Colon (tissue), 2 donors: ENCODE results near the gene IL22.

ENCODE experiments used
- FAIRE-seq: peaks from 2 replicates; lab custom pipeline; 2012; peaks lifted over from hg19 to GRCh38; lab: Jason Lieb, UNC
- donor health status: control.
- donor health status: control.

IL22 gene

GRCh38 chr12:68264158-68264855, 10.9 kb upstream of the IL22 start:
- FAIRE-seq: no peak

GRCh38 chr12:68263366-68263765, 10.0 kb upstream of the IL22 start:
- no peak for FAIRE-seq

DNA sequence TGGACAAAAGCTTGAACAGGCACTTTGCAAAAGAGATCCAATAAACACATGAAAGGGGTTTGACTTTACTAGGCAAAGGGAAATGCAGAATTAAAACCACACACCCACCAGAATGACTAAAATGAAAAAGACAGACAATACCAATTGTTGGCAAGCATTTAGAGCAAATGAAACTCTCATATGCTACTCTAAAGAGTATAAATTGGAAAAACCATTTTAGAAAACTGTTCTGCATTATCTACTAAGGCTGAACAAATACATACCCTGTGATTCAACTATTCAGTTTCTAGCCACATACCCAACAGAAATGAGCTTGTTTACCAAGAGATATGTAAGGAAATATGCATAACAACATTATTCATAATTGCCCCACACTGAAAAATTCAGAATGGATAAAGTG, 8.5 kb upstream of the IL22 start:
- no peak for FAIRE-seq

GRCh38 chr12:68260153-68260552, 6.7 kb upstream of the IL22 start:
- FAIRE-seq: no peak

- no peak for FAIRE-seq
Measured at GRCh38 chr12:68259318-68259940, 6.0 kb upstream of the IL22 start.

DNA sequence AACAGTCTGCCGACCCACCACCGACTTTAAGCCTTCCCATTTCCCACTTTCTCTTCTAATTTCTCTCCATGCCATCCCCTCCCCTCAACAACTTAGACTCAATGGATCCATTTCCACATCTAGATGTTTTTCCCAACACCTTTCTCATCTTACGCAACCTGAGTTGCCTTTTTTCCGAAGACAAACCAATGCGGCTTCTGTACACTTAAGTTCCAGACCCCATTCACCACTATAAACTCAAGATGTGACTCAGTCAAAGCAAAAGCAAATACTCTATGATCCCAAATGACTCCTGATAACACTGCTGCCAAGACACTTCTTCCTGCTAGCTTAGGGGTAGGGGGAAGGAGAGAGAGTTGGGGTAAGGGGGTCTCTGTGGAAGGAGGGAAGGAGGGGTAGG, 1.3 kb downstream of the IL22 start:
- FAIRE-seq: no peak

DNA sequence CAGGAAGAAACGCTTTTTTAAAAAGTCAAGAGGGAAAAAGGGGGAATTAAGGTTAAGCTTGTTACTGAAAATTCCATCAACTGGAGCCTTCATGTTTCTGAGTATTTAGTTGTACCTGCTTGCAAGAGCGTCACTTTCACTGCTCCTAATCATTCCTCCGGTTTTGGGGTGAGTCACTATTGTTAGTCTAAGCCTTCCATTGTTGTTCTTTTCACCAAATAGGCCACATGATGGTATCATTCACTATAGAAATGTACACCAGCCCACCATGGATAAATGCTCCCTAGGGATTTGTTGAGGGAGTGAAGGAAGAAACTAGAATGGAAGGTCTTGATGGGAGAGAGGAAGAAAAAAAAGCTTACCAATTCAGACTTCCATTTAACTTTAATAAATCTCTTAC, 3.0 kb downstream of the IL22 start:
- no peak for FAIRE-seq

- no peak for FAIRE-seq
Measured at GRCh38 chr12:68247785-68248184, 5.6 kb downstream of the IL22 start.

- FAIRE-seq: no peak
Measured at GRCh38 chr12:68246350-68246749, 7.1 kb downstream of the IL22 start.

DNA sequence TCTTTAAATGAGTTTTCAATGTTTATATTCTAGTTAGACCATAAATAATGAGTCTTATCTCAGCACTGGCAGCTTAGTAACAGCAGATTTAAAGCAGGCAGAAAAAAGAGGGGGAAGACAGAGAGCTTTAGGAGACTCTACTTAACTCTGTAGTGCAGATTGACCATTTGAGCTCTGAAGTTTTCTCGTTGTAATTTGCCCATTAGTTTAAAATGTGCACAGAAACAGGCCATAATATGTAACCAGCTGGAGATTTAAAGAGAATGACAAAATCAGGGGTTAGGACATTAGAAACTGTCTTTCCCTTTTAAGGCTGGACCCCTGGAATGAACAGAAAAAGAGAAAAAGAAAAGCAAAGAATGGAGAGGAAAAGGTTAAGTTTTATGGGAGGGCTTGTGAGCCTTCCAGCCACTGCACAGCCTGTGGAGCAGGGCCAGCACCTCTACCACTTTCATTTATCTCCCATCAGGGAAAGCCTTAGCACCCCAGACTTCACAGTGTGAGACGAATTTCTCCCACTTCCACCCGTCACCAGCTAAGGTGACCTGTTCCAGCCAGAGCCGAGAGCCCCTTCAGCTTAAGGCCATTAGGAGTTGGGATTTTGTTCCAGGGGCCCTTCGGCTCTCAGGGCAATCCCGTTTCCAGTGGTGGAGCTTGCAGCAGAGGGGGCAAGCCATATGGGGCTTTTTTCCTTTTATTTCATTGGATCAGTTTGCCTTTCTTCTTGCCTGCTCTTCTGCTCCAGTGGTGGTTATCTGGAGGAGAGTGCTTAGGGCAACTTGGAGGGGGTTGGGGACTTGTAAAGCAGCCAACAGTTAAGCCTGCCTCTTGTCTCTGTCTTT, 8.0 kb downstream of the IL22 start:
- no peak for FAIRE-seq

DNA sequence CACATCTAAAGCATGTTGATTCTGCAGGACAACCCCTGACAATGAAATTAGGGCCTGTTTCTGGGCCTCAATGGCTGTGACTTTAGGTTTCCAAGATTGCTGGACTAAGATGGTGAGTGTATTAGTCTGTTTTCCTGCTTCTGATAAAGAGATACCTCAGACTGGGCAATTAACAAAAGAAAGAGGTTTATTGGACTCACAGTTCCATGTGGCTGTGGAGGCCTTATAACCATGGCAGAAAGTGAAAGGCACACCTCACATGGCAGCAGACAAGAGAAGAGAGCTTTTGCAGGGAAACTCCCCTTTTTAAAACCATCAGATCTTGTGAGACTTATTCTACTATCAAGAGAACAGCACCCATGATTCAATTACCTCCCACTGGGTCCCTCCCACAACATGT, 10.6 kb downstream of the IL22 start:
- FAIRE-seq: no peak

DNA sequence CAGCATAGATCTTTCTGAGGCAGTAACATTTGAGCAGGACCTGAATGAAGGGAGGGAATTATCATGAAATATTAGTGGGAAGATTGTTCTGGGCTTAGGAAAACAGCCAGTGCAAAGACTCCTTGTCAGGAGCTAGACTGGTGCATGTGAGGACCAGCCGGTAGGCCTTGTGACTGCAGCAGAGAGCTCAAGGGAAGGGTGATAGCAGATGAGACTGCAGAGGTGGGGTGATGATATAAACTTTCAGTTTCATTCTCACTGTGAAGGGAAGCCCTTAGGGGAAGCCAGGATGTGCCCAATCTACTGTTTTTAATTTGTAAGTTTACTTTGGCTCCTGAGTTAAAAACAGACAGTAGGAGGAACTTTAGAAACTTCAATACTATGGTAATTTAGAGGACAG, 12.4 kb downstream of the IL22 start:
- no peak for FAIRE-seq

- no peak for FAIRE-seq
Measured at GRCh38 chr12:68240079-68240478, 13.3 kb downstream of the IL22 start.

GRCh38 chr12:68239309-68239982, 14.0 kb downstream of the IL22 start:
- FAIRE-seq: no peak

DNA sequence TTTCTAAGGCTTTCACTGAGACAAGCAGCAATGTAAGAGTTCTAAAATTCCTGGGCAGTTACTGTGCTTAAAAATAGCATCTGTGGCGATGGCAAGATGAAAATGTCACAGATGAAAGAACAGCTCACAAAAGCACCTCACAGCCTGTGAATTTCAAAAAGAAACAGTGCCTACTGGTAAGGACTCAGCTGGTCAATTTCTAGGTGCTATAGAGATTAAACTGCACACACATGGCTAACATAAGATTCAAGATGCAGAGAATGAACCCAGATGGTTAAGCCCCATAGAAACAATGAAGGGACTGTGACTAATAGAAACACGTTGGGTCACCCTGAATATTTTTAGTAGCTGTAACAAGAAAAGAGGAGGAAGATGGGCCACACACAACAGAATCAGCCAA, 15.8 kb downstream of the IL22 start:
- no peak for FAIRE-seq

GRCh38 chr12:68237078-68237477, 16.3 kb downstream of the IL22 start:
- FAIRE-seq: no peak

DNA sequence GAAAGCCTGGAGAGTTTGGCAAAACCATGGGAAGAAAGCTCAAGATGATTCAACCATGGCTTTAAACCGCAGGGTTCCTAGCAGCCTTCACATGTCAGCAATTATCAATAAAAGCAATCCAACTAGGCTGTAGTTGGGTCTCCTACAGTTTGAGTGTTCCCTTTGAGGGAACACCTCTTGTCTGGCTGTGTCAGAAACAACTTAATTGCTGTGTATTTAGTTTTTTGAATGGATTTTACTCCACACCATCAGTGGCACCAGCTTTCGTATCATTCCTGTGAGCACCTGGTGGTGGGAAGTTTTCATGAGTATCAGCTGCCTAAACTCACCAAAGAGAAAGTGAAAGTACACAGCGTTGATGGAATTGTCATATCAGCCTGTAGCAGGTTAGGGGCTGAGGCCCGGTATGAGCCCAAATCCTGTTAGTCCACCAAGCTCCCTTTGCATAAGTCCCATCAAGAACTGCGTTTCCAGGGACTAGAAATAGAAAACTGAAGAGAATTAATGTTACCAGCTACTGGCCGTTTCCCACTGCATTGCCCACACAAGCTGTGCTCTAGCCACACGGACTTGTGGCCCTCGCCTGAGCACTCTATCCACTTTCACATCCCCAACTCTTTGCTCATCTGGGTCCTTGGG, 16.9 kb downstream of the IL22 start:
- FAIRE-seq: no peak

DNA sequence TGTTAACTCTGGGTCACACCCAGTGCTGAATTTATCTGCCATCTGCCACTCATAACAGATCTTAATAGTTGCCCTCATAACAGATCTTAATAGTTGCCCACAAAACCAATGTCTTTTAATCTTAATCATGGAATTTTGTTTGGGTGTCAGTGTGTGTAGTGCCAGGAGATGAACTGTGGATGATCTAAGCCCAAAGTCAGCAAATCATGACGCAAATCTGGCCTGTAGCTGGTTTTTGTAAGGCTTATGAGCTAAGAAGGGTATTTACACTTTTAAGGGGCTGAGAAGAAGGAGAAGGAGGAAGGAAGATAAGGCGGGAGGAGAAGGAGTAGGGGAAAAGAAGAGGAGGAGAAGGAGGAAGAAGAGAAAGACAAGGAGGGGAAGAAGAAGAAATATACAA, 17.8 kb downstream of the IL22 start:
- FAIRE-seq: no peak

- FAIRE-seq: no peak
Measured at GRCh38 chr12:68234140-68234539, 19.3 kb downstream of the IL22 start.

DNA sequence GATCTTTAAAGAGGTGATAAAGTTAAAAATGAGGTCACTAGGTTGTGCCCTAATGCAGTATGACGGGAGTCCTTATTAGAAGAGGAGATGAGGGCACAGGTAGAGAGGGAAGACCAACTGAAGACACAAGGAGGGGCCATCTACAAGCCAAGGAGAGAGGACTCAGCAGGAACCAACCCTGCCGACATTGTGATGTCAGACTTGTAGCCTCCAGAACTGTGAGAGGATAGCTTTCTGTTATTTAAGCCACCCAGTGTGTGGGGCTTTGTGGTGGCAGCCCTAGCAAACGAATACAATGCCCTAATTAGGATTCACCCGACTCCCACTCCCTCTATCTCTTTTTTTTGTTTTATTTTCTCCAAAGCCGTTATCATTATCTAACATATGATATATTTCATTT, 19.9 kb downstream of the IL22 start:
- FAIRE-seq: no peak

DNA sequence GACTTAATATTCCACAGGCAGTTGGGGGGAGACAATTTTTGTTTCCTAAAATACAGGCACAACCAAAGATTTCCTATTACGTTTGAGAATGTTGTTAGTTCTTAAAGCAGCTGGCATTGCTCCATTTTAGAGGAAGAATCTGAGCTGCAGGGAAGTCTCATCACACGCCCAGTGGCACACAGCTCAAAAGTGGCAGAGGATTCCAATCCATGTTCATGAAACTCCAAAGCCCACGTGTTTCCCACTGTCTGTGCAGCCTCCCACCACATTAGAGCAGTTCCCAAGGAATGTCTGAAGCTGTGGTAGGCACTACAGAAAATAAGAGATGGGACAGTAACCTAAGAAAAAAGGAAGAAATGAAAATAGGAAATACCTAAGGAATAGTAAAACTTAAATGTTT, 21.7 kb downstream of the IL22 start:
- no peak for FAIRE-seq

GRCh38 chr12:68231229-68231628, 22.2 kb downstream of the IL22 start:
- FAIRE-seq: no peak
